ENCODE data around the gene ZNF428.
"Not testable (repeated sequence)": the region's sequence is repeated elsewhere in the genome, so short reads cannot be mapped to it uniquely, and the experiment has no call there.

Gene ZNF428

GRCh38 chr19:43592800-43593350 lies 26.6 kb downstream of the ZNF428 start:
- H3K4me3 ChIP-seq (ENCODE audit: low read depth, low read length) = no peak overlapping the region
- DNase-seq (ENCODE audit: low read depth) = no peak
- TF ChIP-seq CTCF (conservative IDR thresholded peaks at IDR 0.05; ENCODE audit: low read depth, low read length) = no peak

GRCh38 chr19:43591904-43592772 lies 27.3 kb downstream of the ZNF428 start:
- H3K4me3 ChIP-seq (ENCODE audit: low read depth, low read length) = no peak overlapping the region
- no peak for TF ChIP-seq CTCF (conservative IDR thresholded peaks at IDR 0.05; ENCODE audit: low read depth, low read length)
- no peak for DNase-seq (ENCODE audit: low read depth)

- TF ChIP-seq CTCF (conservative IDR thresholded peaks at IDR 0.05; ENCODE audit: low read depth, low read length) = no peak
- no peak for DNase-seq (ENCODE audit: low read depth)
- H3K4me3 ChIP-seq (ENCODE audit: low read depth, low read length) = no peak overlapping the region
These were observed 29.8 kb downstream of the ZNF428 start for GRCh38 chr19:43589678-43590077.

- H3K4me3 ChIP-seq (ENCODE audit: low read depth, low read length) = no peak overlapping the region
- DNase-seq (ENCODE audit: low read depth) = no peak
- TF ChIP-seq CTCF (conservative IDR thresholded peaks at IDR 0.05; ENCODE audit: low read depth, low read length) = no peak
These were observed 30.2 kb downstream of the ZNF428 start for GRCh38 chr19:43589277-43589676.

GRCh38 chr19:43587029-43587428 lies 32.4 kb downstream of the ZNF428 start:
- DNase-seq (ENCODE audit: low read depth); H3K4me3 ChIP-seq (ENCODE audit: low read depth, low read length): not testable (repeated sequence)

GRCh38 chr19:43586346-43586745 lies 33.1 kb downstream of the ZNF428 start:
- H3K4me3 ChIP-seq (ENCODE audit: low read depth, low read length) = no peak overlapping the region
- no peak for DNase-seq (ENCODE audit: low read depth)
- no peak for TF ChIP-seq CTCF (conservative IDR thresholded peaks at IDR 0.05; ENCODE audit: low read depth, low read length)

GRCh38 chr19:43584484-43584883 lies 34.9 kb downstream of the ZNF428 start:
- TF ChIP-seq CTCF (conservative IDR thresholded peaks at IDR 0.05; ENCODE audit: low read depth, low read length) = no peak
- DNase-seq (ENCODE audit: low read depth) = no peak
- no peak overlapping the region for H3K4me3 ChIP-seq (ENCODE audit: low read depth, low read length)

Measured in choroid plexus epithelial cell (primary cell).